ENCODE measurements around the gene PKM.

GRCh38 chr15:72199205-72199515 lies 31.8 kb downstream of the PKM start:
- no peak for TF ChIP-seq EZH2phosphoT487 (IDR thresholded peaks at IDR 0.05; ENCODE audit: insufficient read depth, low read depth)
- TF ChIP-seq EZH2 (IDR thresholded peaks at IDR 0.05; ENCODE audit: insufficient read depth, poor library complexity, severe bottlenecking), result no peak

Data from GM23248 (cell line).